ENCODE data around the gene CYP11A1. TPM values are rescaled to one million over a fixed set of nuclear protein-coding genes. Genes with fewer than 3 reads are reported as not detected.

Gene CYP11A1
- total RNA-seq, 1 donor = 0.90 TPM

GRCh38 chr15:74378848-74379247, 11.4 kb upstream of the CYP11A1 start:
- DNase-seq (ENCODE audit: low read depth) = peak; percentile 35
- H3K4me3 ChIP-seq (ENCODE audit: low read depth, low read length) = no peak overlapping the region
- no peak for TF ChIP-seq CTCF (IDR thresholded peaks at IDR 0.05; ENCODE audit: insufficient read depth, low read length)

- DNase-seq (ENCODE audit: low read depth) = no peak
- TF ChIP-seq CTCF (IDR thresholded peaks at IDR 0.05; ENCODE audit: insufficient read depth, low read length) = no peak
- no peak overlapping the region for H3K4me3 ChIP-seq (ENCODE audit: low read depth, low read length)
These were observed 10.7 kb upstream of the CYP11A1 start for GRCh38 chr15:74377831-74378766.

GRCh38 chr15:74376825-74377581, 9.6 kb upstream of the CYP11A1 start:
- DNase-seq (ENCODE audit: low read depth) = no peak
- no peak overlapping the region for H3K4me3 ChIP-seq (ENCODE audit: low read depth, low read length)
- TF ChIP-seq CTCF (IDR thresholded peaks at IDR 0.05; ENCODE audit: insufficient read depth, low read length) = no peak

- no peak overlapping the region for H3K4me3 ChIP-seq (ENCODE audit: low read depth, low read length)
- TF ChIP-seq CTCF (IDR thresholded peaks at IDR 0.05; ENCODE audit: insufficient read depth, low read length) = no peak
- DNase-seq (ENCODE audit: low read depth) = no peak
These were observed 8.8 kb upstream of the CYP11A1 start for GRCh38 chr15:74376226-74376625.

GRCh38 chr15:74375303-74375693, 7.9 kb upstream of the CYP11A1 start:
- peak; percentile 86 for DNase-seq (ENCODE audit: low read depth)
- no peak overlapping the region for H3K4me3 ChIP-seq (ENCODE audit: low read depth, low read length)
- peak; percentile 96 for TF ChIP-seq CTCF (IDR thresholded peaks at IDR 0.05; ENCODE audit: insufficient read depth, low read length)

GRCh38 chr15:74374648-74375302, 7.3 kb upstream of the CYP11A1 start:
- no peak for TF ChIP-seq CTCF (IDR thresholded peaks at IDR 0.05; ENCODE audit: insufficient read depth, low read length)
- DNase-seq (ENCODE audit: low read depth) = no peak
- H3K4me3 ChIP-seq (ENCODE audit: low read depth, low read length) = peak overlapping the region; percentile 75
